ENCODE data around the gene WDHD1. TPM values are rescaled to one million over a fixed set of nuclear protein-coding genes. Genes with fewer than 3 reads are reported as not detected.
"Not testable (repeated sequence)": the region's sequence is repeated elsewhere in the genome, so short reads cannot be mapped to it uniquely, and the experiment has no call there.

WDHD1 gene
- total RNA-seq, 4 donors from 2014 or later, result 0.51 to 20.0 (median 3.1) TPM

DNA sequence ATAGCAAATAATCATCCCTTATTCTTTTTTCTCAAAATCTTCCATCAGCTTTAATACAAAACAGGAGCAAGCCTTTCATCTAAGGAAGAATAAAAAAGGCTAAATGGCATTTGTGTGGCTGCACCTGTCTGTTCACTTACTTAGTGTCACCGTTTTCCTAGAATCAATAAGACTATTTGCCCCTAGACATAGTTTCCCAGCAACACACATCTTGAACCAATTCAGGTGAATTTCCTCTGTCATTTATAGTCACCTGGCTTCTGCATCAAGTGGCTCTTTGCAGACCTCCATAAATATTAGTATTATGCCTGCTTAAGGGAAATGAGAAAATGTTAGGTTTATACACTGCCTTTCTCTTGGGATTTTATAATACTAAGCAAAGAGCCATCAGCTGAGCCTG, 106.8 kb downstream of the WDHD1 start:
- Histone ChIP-seq H3K4me1 (no peaks in the 10 kb centered on the region), H3K4me3 (no peak overlapping the region), H3K9me3 (no peaks in the 10 kb centered on the region), H3K27ac (no peak overlapping the region), H3K27me3 (no peaks in the 10 kb centered on the region), H3K36me3 (no peaks in the 10 kb centered on the region)
- no peak for DNase-seq
- no peak for TF ChIP-seq POLR2A (IDR thresholded peaks at IDR 0.05)
- no peak for TF ChIP-seq CTCF (IDR thresholded peaks at IDR 0.05)
- intact Hi-C loops (cut with DNase I; ENCODE audit: low total_unique reads), result no loop called here

GRCh38 chr14:54919330-54919729, 107.6 kb downstream of the WDHD1 start:
- Histone ChIP-seq H3K27me3 (no peaks in the 10 kb centered on the region), H3K27ac (no peak overlapping the region), H3K36me3 (no peaks in the 10 kb centered on the region), H3K4me3 (no peak overlapping the region), H3K4me1 (no peaks in the 10 kb centered on the region), H3K9me3 (no peaks in the 10 kb centered on the region)
- TF ChIP-seq POLR2A (IDR thresholded peaks at IDR 0.05), result no peak
- no peak for TF ChIP-seq CTCF (IDR thresholded peaks at IDR 0.05)
- intact Hi-C loops (cut with DNase I; ENCODE audit: low total_unique reads), result no loop called here
- DNase-seq, result no peak

GRCh38 chr14:54918427-54918826, 108.5 kb downstream of the WDHD1 start:
- Histone ChIP-seq H3K4me1 (no peaks in the 10 kb centered on the region), H3K36me3 (no peaks in the 10 kb centered on the region), H3K9me3 (no peaks in the 10 kb centered on the region), H3K27ac (no peak overlapping the region), H3K4me3 (no peak overlapping the region), H3K27me3 (no peaks in the 10 kb centered on the region)
- intact Hi-C loops (cut with DNase I; ENCODE audit: low total_unique reads), result no loop called here
- TF ChIP-seq POLR2A (IDR thresholded peaks at IDR 0.05) (no peak), CTCF (IDR thresholded peaks at IDR 0.05) (no peak)
- DNase-seq, result no peak

DNA sequence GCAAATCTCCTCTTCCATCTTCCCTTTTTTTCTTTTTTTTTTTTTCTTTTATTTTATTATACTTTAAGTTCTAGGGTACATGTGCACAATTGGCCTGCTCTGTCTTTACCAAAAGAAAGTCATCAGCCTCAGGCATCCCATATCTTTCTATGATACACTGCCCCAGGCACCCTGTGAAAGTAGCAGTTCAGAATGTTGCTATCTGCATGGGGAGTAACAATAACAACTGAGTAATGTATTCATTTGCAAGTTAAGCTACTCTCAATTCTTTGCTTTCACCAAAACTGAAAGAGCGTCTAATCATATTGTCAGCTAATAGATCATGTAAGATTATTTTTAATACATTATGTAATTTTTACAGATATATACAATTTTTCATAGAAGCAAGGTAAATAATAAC, 110.8 kb downstream of the WDHD1 start:
- Histone ChIP-seq H3K36me3 (no peaks in the 10 kb centered on the region), H3K4me1 (no peaks in the 10 kb centered on the region), H3K27me3 (no peaks in the 10 kb centered on the region), H3K4me3 (no peak overlapping the region), H3K27ac (no peak overlapping the region), H3K9me3 (no peaks in the 10 kb centered on the region)
- no peak for TF ChIP-seq POLR2A (IDR thresholded peaks at IDR 0.05)
- no peak for TF ChIP-seq CTCF (IDR thresholded peaks at IDR 0.05)
- DNase-seq, result no peak
- intact Hi-C loops (cut with DNase I; ENCODE audit: low total_unique reads), result no loop called here

GRCh38 chr14:54909817-54910558, 116.9 kb downstream of the WDHD1 start:
- Histone ChIP-seq H3K4me1 (no peaks in the 10 kb centered on the region), H3K9me3 (no peaks in the 10 kb centered on the region), H3K4me3 (no peak overlapping the region), H3K27ac (no peak overlapping the region), H3K36me3 (no peaks in the 10 kb centered on the region), H3K27me3 (no peaks in the 10 kb centered on the region)
- intact Hi-C loops (cut with DNase I; ENCODE audit: low total_unique reads), result no loop called here
- TF ChIP-seq CTCF (IDR thresholded peaks at IDR 0.05) (no peak), POLR2A (IDR thresholded peaks at IDR 0.05) (no peak)
- no peak for DNase-seq

DNA sequence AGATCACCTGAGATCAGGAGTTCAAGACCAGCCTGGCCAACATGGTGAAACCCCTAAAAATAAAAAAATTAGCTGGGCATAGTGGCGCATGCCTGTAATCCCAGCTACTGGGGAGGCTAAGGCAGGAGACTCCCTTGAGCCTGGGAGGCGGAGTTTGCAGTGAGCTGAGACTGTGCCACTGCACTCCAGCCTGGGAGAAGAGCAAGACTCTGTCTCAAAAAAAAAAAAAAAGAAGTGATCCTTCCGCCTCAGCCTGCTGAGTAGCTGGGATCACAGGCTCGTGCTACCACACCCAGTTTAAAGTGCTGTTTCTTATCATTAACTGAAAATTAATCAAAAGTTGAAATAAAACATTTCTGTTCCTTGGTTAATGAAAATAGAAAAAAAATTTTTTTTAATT, 117.9 kb downstream of the WDHD1 start:
- intact Hi-C loops (cut with DNase I; ENCODE audit: low total_unique reads); H3K27me3 ChIP-seq; H3K4me3 ChIP-seq; H3K27ac ChIP-seq; H3K36me3 ChIP-seq; H3K9me3 ChIP-seq; DNase-seq; H3K4me1 ChIP-seq: not testable (repeated sequence)

Measured in uterus (tissue), 4 donors.